C4-2B (cell line): ENCODE results near the gene SPTB.

Source experiments
- CTCF ChIP-seq: fragments of 450-650 bp; conservative IDR thresholded peaks from 2 replicates; pipeline ENCODE4 v1.5.1; 2017; ENCODE audit warnings: mild to moderate bottlenecking
- ZFX ChIP-seq: fragments of 450-650 bp; IDR thresholded peaks from 2 replicates; pipeline ENCODE4 v1.6.1; 2017

GRCh38 chr14:64841121-64841651 lies 38.5 kb downstream of the SPTB start:
- no peak; the same call in 1 of the 2 replicates for TF ChIP-seq CTCF
- no peak for TF ChIP-seq ZFX
